ENCODE data around the gene SPATA19. TPM values are rescaled to one million over a fixed set of nuclear protein-coding genes. Genes with fewer than 3 reads are reported as not detected.

SPATA19 gene
- total RNA-seq, 2 donors from 2014 or later: 6.6 TPM; not detected in 1

GRCh38 chr11:133828871-133829270 lies 16.4 kb downstream of the SPATA19 start:
- 87% methylated on average over 5 of the region's 5 CpGs for WGBS
- no peaks in the 10 kb centered on the region for H3K9me3 ChIP-seq
- H3K27ac ChIP-seq: no peak overlapping the region
- H3K4me3 ChIP-seq: no peak overlapping the region
- no peaks in the 10 kb centered on the region for H3K27me3 ChIP-seq (replicated peaks; ENCODE audit: insufficient read depth)
- no peaks in the 10 kb centered on the region for H3K36me3 ChIP-seq
- no peaks in the 10 kb centered on the region for H3K4me1 ChIP-seq (replicated peaks)
- DNase-seq (ENCODE audit: low spot score): no peak
- TF ChIP-seq POLR2AphosphoS5 (IDR thresholded peaks at IDR 0.05): no peak
- TF ChIP-seq POLR2A (IDR thresholded peaks at IDR 0.05): no peak
- TF ChIP-seq CTCF (IDR thresholded peaks at IDR 0.05): no peak
- intact Hi-C loops (cut with DNase I): no loop called here

- Histone ChIP-seq H3K4me1 (replicated peaks) (no peaks in the 10 kb centered on the region), H3K36me3 (no peaks in the 10 kb centered on the region), H3K27me3 (replicated peaks; ENCODE audit: insufficient read depth) (no peaks in the 10 kb centered on the region), H3K27ac (no peak overlapping the region), H3K9me3 (no peaks in the 10 kb centered on the region), H3K4me3 (no peak overlapping the region)
- TF ChIP-seq CTCF (IDR thresholded peaks at IDR 0.05) (no peak), POLR2A (IDR thresholded peaks at IDR 0.05) (no peak), POLR2AphosphoS5 (IDR thresholded peaks at IDR 0.05) (no peak)
- WGBS: 90% methylated on average over 3 of the region's 3 CpGs
- intact Hi-C loops (cut with DNase I): no loop called here
- no peak for DNase-seq (ENCODE audit: low spot score)
These were observed 17.8 kb downstream of the SPATA19 start for GRCh38 chr11:133827556-133827955.

- H3K4me1 ChIP-seq (replicated peaks): no peaks in the 10 kb centered on the region
These were observed 18.4 kb downstream of the SPATA19 start for GRCh38 chr11:133826866-133827265.

GRCh38 chr11:133825666-133826065 lies 19.6 kb downstream of the SPATA19 start:
- 70% methylated on average over 3 of the region's 3 CpGs for WGBS
- intact Hi-C loops (cut with DNase I): no loop called here
- Histone ChIP-seq H3K27me3 (replicated peaks; ENCODE audit: insufficient read depth) (no peaks in the 10 kb centered on the region), H3K27ac (no peak overlapping the region), H3K4me1 (replicated peaks) (no peaks in the 10 kb centered on the region), H3K4me3 (no peak overlapping the region), H3K9me3 (no peaks in the 10 kb centered on the region), H3K36me3 (no peaks in the 10 kb centered on the region)
- TF ChIP-seq POLR2A (IDR thresholded peaks at IDR 0.05): no peak
- no peak for TF ChIP-seq CTCF (IDR thresholded peaks at IDR 0.05)
- no peak for TF ChIP-seq POLR2AphosphoS5 (IDR thresholded peaks at IDR 0.05)
- DNase-seq (ENCODE audit: low spot score): no peak

More at GRCh38 chr11:133826866-133827265, 18.4 kb downstream of the SPATA19 start:
- H3K27me3 ChIP-seq (replicated peaks; ENCODE audit: insufficient read depth): no peaks in the 10 kb centered on the region
- no peak for DNase-seq (ENCODE audit: low spot score)
- intact Hi-C loops (cut with DNase I): no loop called here
- no peaks in the 10 kb centered on the region for H3K9me3 ChIP-seq
- no peak overlapping the region for H3K4me3 ChIP-seq
- 85% methylated on average over 4 of the region's 4 CpGs for WGBS
- TF ChIP-seq CTCF (IDR thresholded peaks at IDR 0.05): no peak
- TF ChIP-seq POLR2AphosphoS5 (IDR thresholded peaks at IDR 0.05): no peak
- no peak for TF ChIP-seq POLR2A (IDR thresholded peaks at IDR 0.05)
- no peak overlapping the region for H3K27ac ChIP-seq
- H3K36me3 ChIP-seq: no peaks in the 10 kb centered on the region

GRCh38 chr11:133825156-133825555 lies 20.2 kb downstream of the SPATA19 start:
- no peak for DNase-seq (ENCODE audit: low spot score)
- no peaks in the 10 kb centered on the region for H3K36me3 ChIP-seq
- H3K27ac ChIP-seq: no peak overlapping the region
- no peak for TF ChIP-seq CTCF (IDR thresholded peaks at IDR 0.05)
- no peak for TF ChIP-seq POLR2A (IDR thresholded peaks at IDR 0.05)
- no peak for TF ChIP-seq POLR2AphosphoS5 (IDR thresholded peaks at IDR 0.05)
- no peaks in the 10 kb centered on the region for H3K9me3 ChIP-seq
- H3K4me3 ChIP-seq: no peak overlapping the region
- H3K27me3 ChIP-seq (replicated peaks; ENCODE audit: insufficient read depth): no peaks in the 10 kb centered on the region
- 90% methylated on average over 11 of the region's 11 CpGs for WGBS
- no peaks in the 10 kb centered on the region for H3K4me1 ChIP-seq (replicated peaks)
- intact Hi-C loops (cut with DNase I): no loop called here
